GM12873 (cell line): ENCODE results near the gene PPP2R5C.

Experiments
- CTCF ChIP-seq: IDR thresholded peaks from 2 replicates; pipeline ENCODE4 v1.5.1; 2012; ENCODE audit warnings: low read depth, mild to moderate bottlenecking, moderate library complexity, low read length, control low read depth; ENCODE audit not compliant: insufficient read depth; ENCODE audit errors: missing control alignments

Gene PPP2R5C

GRCh38 chr14:101834800-101835547 lies 73.5 kb downstream of the PPP2R5C start:
- no peak for TF ChIP-seq CTCF

- no peak for TF ChIP-seq CTCF
Measured at GRCh38 chr14:101835566-101835965, 74.1 kb downstream of the PPP2R5C start.

GRCh38 chr14:101836135-101836534 lies 74.6 kb downstream of the PPP2R5C start:
- TF ChIP-seq CTCF, result no peak

GRCh38 chr14:101838476-101838875 lies 77.0 kb downstream of the PPP2R5C start:
- no peak for TF ChIP-seq CTCF

GRCh38 chr14:101839236-101839635 lies 77.7 kb downstream of the PPP2R5C start:
- TF ChIP-seq CTCF, result no peak

GRCh38 chr14:101839661-101840060 lies 78.2 kb downstream of the PPP2R5C start:
- TF ChIP-seq CTCF, result no peak

GRCh38 chr14:101840649-101841369 lies 79.3 kb downstream of the PPP2R5C start:
- no peak for TF ChIP-seq CTCF
